Activated naive CD4-positive, alpha-beta T cell treated with anti-CD3 and anti-CD28 coated beads for 36 hours (primary cell): ENCODE data around the gene CHKA. TPM values are rescaled to one million over a fixed set of nuclear protein-coding genes. Genes with fewer than 3 reads are reported as not detected.

Source experiments
- CTCF ChIA-PET: fragments of 350-600 bp; sonication (Branson Sonifier 250); formaldehyde crosslinking; loops from one replicate; lab custom pipeline; 2021; ENCODE audit warnings: antibody characterized with exemption; lab: Charles Lee
- DNase-seq: peaks from one replicate; pipeline ENCODE4 v3.0.0-alpha.2; 2020
- H3K27ac Mint-ChIP-seq: one replicate; pipeline ENCODE4 v1.8.0; 2021; ENCODE audit warnings: mild to moderate bottlenecking, mixed read lengths
- H3K27me3 Mint-ChIP-seq: one replicate; pipeline ENCODE4 v1.8.0; 2021; ENCODE audit warnings: low read depth, mixed read lengths
- H3K36me3 Mint-ChIP-seq: one replicate; pipeline ENCODE4 v1.8.0; 2021; ENCODE audit warnings: low read depth, mixed read lengths
- H3K4me1 Mint-ChIP-seq: one replicate; pipeline ENCODE4 v1.8.0; 2021; ENCODE audit warnings: low read depth, mixed read lengths
- H3K4me3 Mint-ChIP-seq: one replicate; pipeline ENCODE4 v1.8.0; 2021; ENCODE audit warnings: mild to moderate bottlenecking, moderate library complexity, mixed read lengths
- H3K9me3 Mint-ChIP-seq: one replicate; pipeline ENCODE4 v1.8.0; 2021; ENCODE audit warnings: mixed read lengths
- intact Hi-C: fragments of 100-400 bp; cut with micrococcal nuclease; formaldehyde crosslinking; loops from one replicate; pipeline ENCODE4 v1.15.1; 2023
- total RNA-seq, 2 experiments: library from RNA; stranded (reverse); gene quantifications; one replicate each; pipeline ENCODE4 v1.2.3, GENCODE V29; 2021

CHKA gene
- total RNA-seq, 2 experiments from 2014 or later: 6.8 to 7.1 TPM

DNA sequence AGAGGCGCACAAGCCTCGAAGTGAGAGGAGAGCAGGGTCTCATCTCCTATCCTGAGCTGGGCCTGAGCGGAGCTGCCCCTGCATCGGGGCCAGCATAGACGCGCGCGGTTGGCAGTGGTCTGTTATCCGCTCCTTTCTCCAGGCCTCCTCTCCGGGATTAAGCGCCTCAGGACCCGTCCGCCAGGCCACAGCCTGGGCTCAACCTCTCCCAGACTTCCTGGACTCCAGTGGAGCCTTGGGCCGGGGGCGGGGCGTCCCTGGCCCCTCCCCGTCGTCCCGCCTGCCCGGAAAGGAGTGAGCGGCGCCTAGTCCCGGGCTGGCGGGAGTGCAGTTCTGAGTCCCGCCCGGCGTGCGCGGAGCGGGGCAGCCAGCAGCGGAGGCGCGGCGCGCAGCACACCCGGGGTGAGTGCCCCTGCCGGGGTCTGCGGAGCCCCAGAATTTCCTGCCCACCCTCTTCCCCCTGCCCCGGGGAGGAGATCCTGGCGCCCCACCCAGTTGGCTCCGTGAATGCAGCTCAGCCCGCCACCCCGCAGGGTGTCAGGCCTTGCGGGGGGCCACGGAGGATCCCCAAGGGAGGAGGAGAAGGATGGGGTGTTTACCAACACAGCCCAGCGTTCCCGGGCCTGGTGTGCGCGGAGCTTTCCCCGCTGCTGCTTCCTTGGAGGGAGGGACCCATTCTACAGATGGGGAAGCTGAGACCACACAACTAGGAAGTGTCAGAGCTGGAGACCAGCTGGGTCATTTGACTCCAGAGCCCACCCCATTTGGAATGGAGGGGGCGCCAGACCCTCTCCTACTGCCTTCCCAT lies 82.3 kb downstream of the CHKA start, which contains the start of gene TCIRG1:
Gene TCIRG1, plus strand, starts transcription at position 308 of the 808 bp plus-strand sequence. CDS start 2,247 bp downstream, outside the sequence.
- CTCF ChIA-PET: interaction anchor here (0.6 to 0.9 kb wide), 2 partner anchors 48 to 356 kb away, joined by 3 read pairs; no protein-coding TSS in a partner anchor
- peak within 1 kb of the TSS; percentile 86 for H3K4me3 Mint-ChIP-seq
- intact Hi-C loops: loop anchor here (1.0 to 10.0 kb wide), 4 partner anchors 9 to 534 kb away; partner anchors contain the start of genes CDK2AP2, NDUFS8 and PITPNM1

DNA sequence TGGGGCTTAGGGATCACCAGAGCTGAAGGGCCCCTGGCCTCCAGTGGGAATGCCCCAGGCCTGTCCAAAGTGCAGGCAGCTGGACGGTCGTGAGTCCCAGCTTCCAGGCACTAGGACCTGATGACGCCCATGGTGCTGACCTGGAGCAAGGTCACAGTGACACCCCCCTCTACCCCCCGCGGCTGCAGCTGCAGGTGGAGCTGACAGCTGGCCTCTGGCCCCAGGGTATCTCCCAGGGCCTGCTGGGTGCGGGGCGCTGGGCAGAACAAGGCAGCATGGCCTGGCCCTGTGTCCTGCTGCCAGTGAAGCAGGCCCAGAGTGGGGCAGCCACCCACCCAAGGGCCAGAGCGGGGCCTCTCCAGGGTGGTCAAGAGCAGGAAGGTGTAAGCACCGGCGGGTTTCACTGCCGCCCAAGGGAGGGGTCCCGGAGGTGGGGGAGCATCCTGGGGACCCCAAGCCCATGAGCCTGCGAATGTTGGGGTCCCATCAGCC lies 82.9 kb downstream of the CHKA start:
- peak overlapping the region; percentile 88 for H3K27ac Mint-ChIP-seq
- peaks cover 5% of the 10 kb centered on the region for H3K36me3 Mint-ChIP-seq
- H3K9me3 Mint-ChIP-seq: no peaks in the 10 kb centered on the region
- intact Hi-C loops: loop anchor here (10.0 kb wide), 3 partner anchors 167 to 533 kb away; partner anchors contain the start of genes CDK2AP2 and PITPNM1
- H3K4me1 Mint-ChIP-seq: peaks cover 24% of the 10 kb centered on the region
- no peak for DNase-seq
- H3K27me3 Mint-ChIP-seq: no peaks in the 10 kb centered on the region
- peak overlapping the region; percentile 86 for H3K4me3 Mint-ChIP-seq
- CTCF ChIA-PET: interaction anchor here (0.6 to 0.9 kb wide), 2 partner anchors 49 to 357 kb away, joined by 3 read pairs; no protein-coding TSS in a partner anchor

More for the DNA sequence above, 82.3 kb downstream of the CHKA start, which contains the start of gene TCIRG1:
- Mint-ChIP-seq H3K27me3 (no peaks in the 10 kb centered on the region), H3K9me3 (no peaks in the 10 kb centered on the region), H3K27ac (peak within 1 kb of the TSS; percentile 88), H3K4me1 (peaks cover 24% of the 10 kb centered on the region), H3K36me3 (peaks cover 3% of the 10 kb centered on the region)
- peak; percentile 70 for DNase-seq

DNA sequence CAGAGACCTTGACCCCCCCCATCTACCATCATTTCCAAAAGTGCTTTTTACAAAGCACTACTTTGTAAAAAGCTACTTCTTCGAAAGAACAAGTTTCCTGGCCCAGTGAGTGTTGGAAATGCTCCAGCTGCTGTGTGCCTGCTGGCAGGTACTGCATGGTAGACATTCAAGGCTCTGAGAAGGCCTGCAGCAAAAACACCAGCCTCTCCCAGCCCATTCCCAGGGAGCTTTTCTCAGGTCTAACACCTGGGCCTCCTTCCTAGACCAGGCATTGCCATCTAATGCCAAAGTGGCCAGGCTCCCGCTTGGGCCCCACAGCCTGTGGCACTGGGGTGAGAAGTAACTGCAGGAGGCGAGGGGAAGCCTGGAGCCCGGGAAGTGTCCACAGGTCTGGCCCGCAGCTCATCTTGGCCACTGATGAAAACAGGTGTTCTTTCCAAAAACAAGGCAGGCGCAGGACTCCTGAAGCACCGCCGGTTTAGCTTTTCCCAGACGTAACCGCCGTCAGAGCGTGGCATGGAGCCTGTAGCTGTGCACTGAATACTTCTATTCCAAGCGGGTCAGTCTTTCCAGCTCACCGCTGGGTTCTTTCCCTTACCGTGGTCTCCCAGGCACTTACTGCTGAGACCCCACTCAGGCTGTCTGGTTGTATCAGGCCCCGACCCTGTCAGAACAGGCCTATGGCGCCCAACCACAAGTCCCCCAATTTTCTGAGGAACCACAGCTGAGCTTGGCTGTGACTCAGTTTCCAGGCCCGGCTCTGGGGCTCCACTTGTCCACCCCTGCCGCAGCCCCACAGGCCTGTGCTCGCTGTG lies 83.6 kb downstream of the CHKA start:
- no peak for DNase-seq
- H3K36me3 Mint-ChIP-seq: peaks cover 5% of the 10 kb centered on the region
- H3K4me3 Mint-ChIP-seq: no peak overlapping the region
- intact Hi-C loops: loop anchor here (10.0 kb wide), 3 partner anchors 167 to 533 kb away; partner anchors contain the start of genes CDK2AP2 and PITPNM1
- no peaks in the 10 kb centered on the region for H3K9me3 Mint-ChIP-seq
- no peaks in the 10 kb centered on the region for H3K27me3 Mint-ChIP-seq
- CTCF ChIA-PET: no interaction called here
- peak overlapping the region; percentile 65 for H3K27ac Mint-ChIP-seq
- peaks cover 24% of the 10 kb centered on the region for H3K4me1 Mint-ChIP-seq

DNA sequence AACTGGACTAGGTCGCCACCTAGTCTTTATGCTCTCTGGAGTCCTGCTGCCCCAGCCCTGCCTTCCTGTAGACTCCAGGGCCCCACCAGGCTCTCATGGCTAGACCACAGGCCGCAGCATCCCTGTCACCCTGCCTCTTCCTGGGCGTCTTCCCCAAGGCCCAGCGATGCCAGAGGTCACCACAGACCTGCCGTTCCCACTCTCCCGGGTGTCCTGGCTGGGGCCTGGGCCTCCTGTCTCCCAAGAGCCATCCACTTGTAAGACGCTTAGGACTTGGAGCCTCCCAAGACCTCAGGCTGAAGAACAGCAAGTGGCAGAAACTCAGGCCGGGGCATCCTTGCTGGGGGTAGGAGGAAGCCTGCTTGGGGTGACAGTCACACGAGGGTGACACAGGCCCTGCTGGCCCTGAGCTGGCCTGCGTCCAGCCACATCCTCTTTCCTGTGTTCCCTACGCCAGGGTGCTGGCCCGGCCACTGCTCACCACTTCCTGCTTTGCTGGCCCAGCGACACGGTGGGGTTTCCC lies 84.4 kb downstream of the CHKA start:
- CTCF ChIA-PET: no interaction called here
- intact Hi-C loops: loop anchor here (10.0 kb wide), 3 partner anchors 168 to 532 kb away; partner anchors contain the start of genes CDK2AP2 and PITPNM1
- no peaks in the 10 kb centered on the region for H3K9me3 Mint-ChIP-seq
- H3K36me3 Mint-ChIP-seq: peaks cover 5% of the 10 kb centered on the region
- peaks cover 24% of the 10 kb centered on the region for H3K4me1 Mint-ChIP-seq
- H3K27ac Mint-ChIP-seq: peak overlapping the region; percentile 65
- H3K27me3 Mint-ChIP-seq: no peaks in the 10 kb centered on the region
- H3K4me3 Mint-ChIP-seq: no peak overlapping the region
- DNase-seq: peak; percentile 33

DNA sequence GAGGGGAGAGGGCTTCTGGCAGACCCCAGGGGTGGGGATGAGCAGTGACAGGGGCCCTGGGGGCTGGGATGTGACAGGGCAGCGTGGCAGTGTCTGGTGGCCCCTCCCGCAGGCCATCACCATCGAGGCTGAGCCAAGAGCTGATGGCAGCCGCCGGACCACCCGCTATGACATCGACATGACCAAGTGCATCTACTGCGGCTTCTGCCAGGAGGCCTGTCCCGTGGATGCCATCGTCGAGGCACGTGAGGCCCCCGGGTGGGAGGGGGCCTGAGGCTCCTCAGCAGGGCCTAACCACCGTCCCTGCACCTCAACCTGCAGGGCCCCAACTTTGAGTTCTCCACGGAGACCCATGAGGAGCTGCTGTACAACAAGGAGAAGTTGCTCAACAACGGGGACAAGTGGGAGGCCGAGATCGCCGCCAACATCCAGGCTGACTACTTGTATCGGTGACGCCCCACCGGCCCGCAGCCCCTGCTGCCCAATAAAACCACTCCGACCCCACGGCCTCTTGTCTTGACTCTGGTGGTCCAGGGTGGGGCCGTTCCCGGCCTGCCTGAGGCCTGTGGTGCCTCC lies 85.0 kb downstream of the CHKA start:
- CTCF ChIA-PET: interaction anchor here (1.2 kb wide), 1 partner anchor 172 kb away, joined by 3 read pairs; no protein-coding TSS in a partner anchor
- Mint-ChIP-seq H3K27me3 (no peaks in the 10 kb centered on the region), H3K9me3 (no peaks in the 10 kb centered on the region), H3K27ac (no peak overlapping the region), H3K4me3 (no peak overlapping the region), H3K36me3 (peaks cover 5% of the 10 kb centered on the region), H3K4me1 (peaks cover 26% of the 10 kb centered on the region)
- intact Hi-C loops: loop anchor here (10.0 kb wide), 3 partner anchors 169 to 531 kb away; partner anchors contain the start of genes CDK2AP2 and PITPNM1
- no peak for DNase-seq

DNA sequence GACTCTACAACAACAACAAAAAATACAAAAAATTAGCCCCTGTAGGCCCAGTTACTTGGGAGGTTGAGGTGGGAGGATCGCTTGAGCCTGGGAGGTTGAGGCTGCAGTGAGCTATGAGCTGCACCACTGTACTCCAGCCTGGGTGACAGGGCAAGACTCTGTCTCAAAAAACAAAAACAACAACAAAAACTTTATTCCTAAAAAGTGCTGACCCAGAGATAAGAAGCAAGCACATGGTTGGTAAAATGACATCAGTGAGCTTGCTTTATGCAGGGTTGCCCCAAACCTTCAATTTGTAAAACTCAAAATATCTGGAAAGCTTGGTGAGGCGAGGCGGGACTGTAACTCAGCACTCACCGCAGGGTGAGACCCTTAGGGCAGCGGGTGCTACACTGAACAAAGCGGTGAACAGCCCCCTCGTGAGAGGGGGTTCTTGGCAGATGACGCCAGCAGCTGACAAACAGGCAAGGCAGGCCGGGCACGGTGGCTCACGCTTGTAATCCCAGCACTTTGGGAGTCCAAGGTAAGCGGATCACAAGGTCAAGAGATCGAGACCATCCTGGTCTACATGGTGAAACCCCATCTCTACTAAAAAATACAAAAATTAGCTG lies 85.8 kb downstream of the CHKA start:
- Mint-ChIP-seq H3K4me3 (no peak overlapping the region), H3K27me3 (no peaks in the 10 kb centered on the region), H3K36me3 (peaks cover 5% of the 10 kb centered on the region), H3K27ac (no peak overlapping the region), H3K4me1 (peaks cover 20% of the 10 kb centered on the region), H3K9me3 (no peaks in the 10 kb centered on the region)
- CTCF ChIA-PET: interaction anchor here (1.2 kb wide), 1 partner anchor 173 kb away, joined by 3 read pairs; no protein-coding TSS in a partner anchor
- DNase-seq: no peak
- intact Hi-C loops: loop anchor here (10.0 kb wide), 3 partner anchors 169 to 531 kb away; partner anchors contain the start of genes CDK2AP2 and PITPNM1

DNA sequence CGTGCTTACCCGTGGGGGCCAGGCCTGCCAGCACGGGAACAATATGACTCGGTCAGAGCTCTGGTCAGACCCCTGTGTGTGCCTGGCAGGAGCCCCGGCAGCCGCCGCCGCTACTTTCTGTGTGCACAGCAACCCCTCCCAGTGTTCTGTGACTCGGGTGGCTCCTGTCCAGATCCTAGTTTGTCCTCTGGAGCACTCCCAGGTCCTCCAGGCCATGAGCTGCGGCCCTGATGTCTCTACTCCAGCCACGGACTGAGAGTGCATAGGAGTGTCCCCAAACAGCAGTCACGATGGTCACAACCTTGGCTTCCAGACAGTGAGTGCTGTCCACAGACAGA lies 87.5 kb downstream of the CHKA start:
- H3K9me3 Mint-ChIP-seq: no peaks in the 10 kb centered on the region
- CTCF ChIA-PET: no interaction called here
- H3K36me3 Mint-ChIP-seq: peaks cover 2% of the 10 kb centered on the region
- H3K4me3 Mint-ChIP-seq: no peak overlapping the region
- intact Hi-C loops: loop anchor here (5.0 to 10.0 kb wide), 4 partner anchors 171 to 529 kb away; partner anchors contain the start of genes CDK2AP2, PITPNM1 and PPP6R3
- no peak for DNase-seq
- H3K27ac Mint-ChIP-seq: no peak overlapping the region
- no peaks in the 10 kb centered on the region for H3K27me3 Mint-ChIP-seq
- H3K4me1 Mint-ChIP-seq: peaks cover 36% of the 10 kb centered on the region

DNA sequence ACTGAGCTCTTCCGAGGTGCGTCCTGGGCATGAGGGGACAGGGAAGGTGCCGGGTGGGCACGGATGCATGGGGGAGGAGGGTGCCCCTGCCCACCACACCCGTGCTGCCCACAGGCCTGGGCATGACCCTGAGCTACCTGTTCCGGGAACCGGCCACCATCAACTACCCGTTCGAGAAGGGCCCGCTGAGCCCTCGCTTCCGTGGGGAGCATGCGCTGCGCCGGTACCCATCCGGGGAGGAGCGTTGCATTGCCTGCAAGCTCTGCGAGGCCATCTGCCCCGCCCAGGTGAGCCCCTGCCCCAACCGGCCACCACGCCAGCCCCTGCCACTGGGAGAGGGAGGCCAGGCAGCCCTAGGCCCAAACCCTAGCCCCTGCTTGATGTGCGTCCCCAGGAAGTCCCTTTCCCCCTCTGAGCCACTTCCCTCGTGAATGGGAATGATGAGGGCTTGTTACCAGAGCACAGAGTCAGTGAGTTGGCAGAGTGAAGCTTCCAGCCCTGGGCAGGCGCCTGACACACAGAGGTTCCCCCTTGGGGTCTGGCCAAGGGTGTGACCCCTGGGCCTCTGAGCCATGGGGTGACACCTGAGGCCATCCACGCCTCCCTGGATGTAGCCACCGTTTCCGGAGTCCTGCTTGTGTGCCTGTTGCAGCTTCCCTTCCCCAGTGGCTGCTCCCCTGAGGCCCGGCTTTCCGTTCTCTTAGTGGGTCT lies 88.0 kb downstream of the CHKA start:
- intact Hi-C loops: loop anchor here (5.0 to 10.0 kb wide), 4 partner anchors 172 to 528 kb away; partner anchors contain the start of genes CDK2AP2, PITPNM1 and PPP6R3
- no peak overlapping the region for H3K4me3 Mint-ChIP-seq
- no peak overlapping the region for H3K27ac Mint-ChIP-seq
- no peaks in the 10 kb centered on the region for H3K9me3 Mint-ChIP-seq
- CTCF ChIA-PET: no interaction called here
- no peak for DNase-seq
- H3K36me3 Mint-ChIP-seq: peaks cover 2% of the 10 kb centered on the region
- H3K27me3 Mint-ChIP-seq: no peaks in the 10 kb centered on the region
- H3K4me1 Mint-ChIP-seq: peaks cover 34% of the 10 kb centered on the region

DNA sequence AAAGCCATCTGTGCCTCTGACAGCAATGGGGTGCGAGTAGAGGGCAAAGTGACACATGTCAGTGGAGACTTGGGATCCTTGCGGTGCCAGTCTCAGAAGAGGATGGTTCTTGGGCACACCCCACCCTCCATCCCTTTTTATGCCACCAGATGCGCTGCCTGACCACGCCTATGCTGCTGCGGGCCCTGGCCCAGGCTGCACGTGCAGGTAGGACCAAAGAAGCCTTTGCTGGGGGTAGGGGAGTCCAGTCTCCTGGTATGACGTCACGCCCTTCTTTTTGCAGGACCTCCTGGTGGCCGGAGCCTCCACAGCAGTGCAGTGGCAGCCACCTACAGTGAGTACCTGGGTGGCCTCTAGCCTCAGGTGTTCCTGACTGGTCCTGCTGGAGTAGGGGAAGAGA lies 89.2 kb downstream of the CHKA start:
- peak overlapping the region; percentile 7 for H3K27ac Mint-ChIP-seq
- CTCF ChIA-PET: no interaction called here
- peak overlapping the region; percentile 91 for H3K4me3 Mint-ChIP-seq
- intact Hi-C loops: loop anchor here (5.0 to 10.0 kb wide), 4 partner anchors 173 to 527 kb away; partner anchors contain the start of genes CDK2AP2, PITPNM1 and PPP6R3
- H3K9me3 Mint-ChIP-seq: no peaks in the 10 kb centered on the region
- peaks cover 4% of the 10 kb centered on the region for H3K36me3 Mint-ChIP-seq
- peaks cover 27% of the 10 kb centered on the region for H3K4me1 Mint-ChIP-seq
- DNase-seq: no peak
- H3K27me3 Mint-ChIP-seq: no peaks in the 10 kb centered on the region

DNA sequence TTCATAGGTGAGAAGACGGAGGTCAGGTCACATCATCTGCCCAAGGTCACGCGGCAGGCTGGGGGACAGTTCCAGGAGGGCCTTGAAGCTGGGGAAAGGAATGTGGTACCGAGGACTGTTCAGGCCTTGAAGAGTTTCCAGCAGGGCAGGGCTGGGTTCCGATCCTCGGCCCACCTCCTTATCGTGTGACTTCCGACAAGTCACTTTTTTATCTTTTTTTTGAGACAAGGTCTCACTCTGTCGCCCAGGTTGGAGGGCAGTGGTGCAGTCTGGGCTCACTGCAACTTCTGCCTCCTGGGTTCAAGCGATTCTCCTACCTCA lies 90.1 kb downstream of the CHKA start:
- Mint-ChIP-seq H3K4me3 (peak overlapping the region; percentile 91), H3K27ac (peak overlapping the region; percentile 88), H3K9me3 (no peaks in the 10 kb centered on the region), H3K36me3 (peaks cover 4% of the 10 kb centered on the region), H3K4me1 (peaks cover 23% of the 10 kb centered on the region), H3K27me3 (no peaks in the 10 kb centered on the region)
- intact Hi-C loops: loop anchor here (2.0 to 10.0 kb wide), 5 partner anchors 26 to 526 kb away; partner anchors contain the start of genes CDK2AP2, PITPNM1, PPP6R3 and UNC93B1
- CTCF ChIA-PET: interaction anchor here (0.6 kb wide), 1 partner anchor 85 kb away, joined by 4 read pairs; no protein-coding TSS in a partner anchor
- DNase-seq: no peak
